Stimulated activated CD4-positive, alpha-beta T cell treated with anti-CD3 and anti-CD28 coated beads, Interleukin-2, amount 100 ng/mL, for 24 hours (primary cell): ENCODE results near the gene USO1.
"Not testable (repeated sequence)": the region's sequence is repeated elsewhere in the genome, so short reads cannot be mapped to it uniquely, and the experiment has no call there.

Experiments
- DNase-seq, 2 donors: peaks; one replicate each; pipeline ENCODE4 v3.0.0-alpha.2; 2020

The USO1 gene

DNA sequence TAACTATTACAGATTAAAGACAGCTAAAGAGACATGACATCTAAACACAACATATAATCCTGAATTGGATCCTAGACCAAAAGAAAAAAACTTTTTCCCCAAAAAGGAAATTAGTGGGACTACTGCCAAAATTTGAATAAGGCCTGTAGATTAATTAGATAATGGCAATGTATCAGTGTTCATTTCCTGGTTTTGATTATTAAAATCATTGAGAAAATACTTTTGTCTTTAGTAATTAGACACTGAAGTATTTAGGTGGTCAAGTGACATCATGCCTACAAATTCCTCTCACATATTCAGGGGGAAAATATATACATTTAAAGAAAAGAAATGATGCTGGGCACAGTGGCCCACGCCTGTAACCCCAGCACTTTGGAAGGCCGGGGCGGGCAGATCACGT is 10.4 kb upstream of the USO1 start:
- no peak for DNase-seq

DNA sequence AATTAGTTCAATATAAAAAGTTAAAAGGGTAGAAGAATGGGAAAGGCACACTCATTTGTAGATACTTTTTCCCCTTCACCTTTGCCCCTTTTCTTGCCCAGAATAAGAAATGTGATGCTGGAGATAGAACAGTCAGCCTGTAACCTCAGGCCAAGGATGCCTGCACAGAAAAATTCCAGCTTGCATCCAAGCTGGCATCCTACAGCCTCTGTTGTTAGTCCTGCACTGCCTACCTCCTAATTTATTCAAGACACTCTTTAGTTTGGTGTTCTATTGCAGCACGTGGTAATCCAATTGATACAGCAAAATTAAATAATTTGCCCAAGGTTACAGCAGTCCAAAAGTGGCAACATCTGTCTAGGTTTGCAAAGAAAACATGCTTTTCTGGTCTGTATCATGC is 9.7 kb upstream of the USO1 start:
- no peak for DNase-seq

DNA sequence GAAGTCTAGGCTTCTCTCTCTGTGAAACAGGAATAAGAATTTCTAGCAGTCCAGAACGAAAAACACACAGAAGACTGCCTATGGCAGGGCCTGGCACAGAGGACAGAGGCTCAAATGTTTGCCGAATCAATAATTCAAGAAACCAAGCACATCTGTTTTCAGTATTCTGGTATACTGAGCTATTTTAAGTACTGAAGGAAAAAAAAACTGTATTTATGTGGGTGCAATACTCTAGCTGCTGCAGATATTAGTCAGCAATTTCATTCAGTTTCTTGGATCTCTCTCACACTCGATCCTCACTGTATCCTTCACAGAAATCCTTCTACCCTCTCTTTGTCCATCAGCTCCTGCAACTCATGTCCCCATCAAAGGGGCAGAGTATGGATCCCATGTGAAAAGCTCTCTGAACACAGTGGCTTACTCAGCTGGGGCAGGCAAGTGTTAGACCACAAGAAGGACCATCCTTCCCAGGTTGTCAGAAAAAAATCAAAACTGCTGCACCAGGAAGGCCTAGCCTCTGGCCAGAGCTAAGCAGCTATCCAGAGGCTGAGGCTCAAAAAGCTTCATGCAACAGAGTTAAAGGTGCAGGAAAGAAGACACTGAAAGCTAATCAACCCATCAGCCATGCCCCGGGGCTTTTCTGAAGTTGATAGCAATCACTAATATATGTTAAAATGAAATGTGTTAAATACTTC is 9.1 kb upstream of the USO1 start:
- DNase-seq: no peak

DNA sequence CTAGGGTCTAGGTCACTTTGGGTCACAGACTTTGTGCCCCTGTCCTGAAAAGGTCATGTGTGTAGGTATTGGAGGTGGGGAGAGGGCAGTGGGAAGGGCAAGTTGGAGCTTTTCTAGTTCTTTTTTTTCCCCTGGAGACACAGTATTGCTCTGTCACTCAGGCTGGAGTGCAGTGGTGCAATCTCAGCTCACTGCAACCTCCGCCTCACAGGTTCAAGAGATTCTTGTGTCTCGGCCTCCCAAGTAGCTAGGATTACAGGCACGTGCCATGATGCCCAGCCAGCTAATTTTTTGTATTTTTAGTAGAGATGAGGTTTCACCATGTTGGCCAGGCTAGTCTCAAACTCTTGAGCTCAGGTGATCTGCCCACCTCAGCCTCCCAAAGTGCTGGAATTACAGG is 8.3 kb upstream of the USO1 start:
- DNase-seq: not testable (repeated sequence)

DNA sequence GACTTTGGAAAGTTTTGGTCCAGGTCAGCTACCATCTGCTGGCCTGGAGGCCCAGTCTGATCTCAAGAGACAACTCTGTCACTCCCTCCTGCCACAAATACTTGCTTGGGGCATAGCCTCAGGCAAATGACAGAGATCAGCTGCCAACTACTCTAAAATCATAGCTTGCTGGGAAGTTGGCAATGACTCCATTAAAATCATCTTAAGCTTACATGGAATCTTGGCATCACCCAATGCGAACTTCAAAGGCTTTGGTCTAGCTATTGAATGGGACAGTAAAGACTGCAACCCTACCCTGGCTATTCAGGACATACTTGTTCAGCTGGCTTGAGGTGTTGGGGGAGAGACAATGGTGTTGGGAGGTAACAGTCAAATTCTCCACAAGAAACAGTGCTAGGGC is 7.0 kb upstream of the USO1 start:
- DNase-seq: no peak

DNA sequence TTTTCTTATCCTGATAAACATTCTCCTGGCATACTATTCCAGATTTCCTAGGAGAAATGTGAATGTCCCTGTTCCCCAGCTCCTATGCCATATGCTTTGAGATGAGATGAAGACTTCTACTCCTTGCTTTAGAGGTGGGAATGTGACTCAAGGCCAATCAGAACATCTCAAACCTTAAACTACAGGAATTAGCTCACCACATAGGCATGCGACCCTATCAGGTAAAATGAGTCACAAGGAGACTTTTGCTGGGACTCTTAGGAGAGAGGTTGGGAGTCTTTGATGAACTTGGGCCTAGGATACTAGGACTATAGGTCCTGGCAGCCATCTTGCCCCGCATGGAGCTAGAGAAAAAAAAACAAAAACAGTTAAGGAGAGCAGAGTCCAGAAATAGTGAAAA is 5.8 kb upstream of the USO1 start:
- no peak for DNase-seq

DNA sequence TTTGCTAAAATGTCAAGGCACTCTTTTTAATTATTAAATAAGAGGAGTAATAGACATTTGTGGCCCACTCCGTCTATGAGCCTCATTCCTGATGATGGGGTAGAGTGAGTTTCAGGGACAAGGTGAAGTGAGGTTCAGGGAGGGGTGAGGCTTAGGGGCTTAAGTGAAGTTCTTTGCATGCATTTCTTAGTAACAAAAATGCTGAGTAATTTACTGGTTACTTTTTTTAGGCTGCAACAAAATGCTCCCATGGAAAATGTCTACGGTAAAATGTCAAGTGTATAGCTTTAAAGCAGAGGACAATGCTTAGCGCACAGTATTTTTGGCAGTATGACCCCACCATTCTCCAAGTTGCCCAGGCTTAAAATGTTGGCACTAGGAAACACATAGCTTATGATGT is 2.0 kb upstream of the USO1 start:
- DNase-seq: no peak

DNA sequence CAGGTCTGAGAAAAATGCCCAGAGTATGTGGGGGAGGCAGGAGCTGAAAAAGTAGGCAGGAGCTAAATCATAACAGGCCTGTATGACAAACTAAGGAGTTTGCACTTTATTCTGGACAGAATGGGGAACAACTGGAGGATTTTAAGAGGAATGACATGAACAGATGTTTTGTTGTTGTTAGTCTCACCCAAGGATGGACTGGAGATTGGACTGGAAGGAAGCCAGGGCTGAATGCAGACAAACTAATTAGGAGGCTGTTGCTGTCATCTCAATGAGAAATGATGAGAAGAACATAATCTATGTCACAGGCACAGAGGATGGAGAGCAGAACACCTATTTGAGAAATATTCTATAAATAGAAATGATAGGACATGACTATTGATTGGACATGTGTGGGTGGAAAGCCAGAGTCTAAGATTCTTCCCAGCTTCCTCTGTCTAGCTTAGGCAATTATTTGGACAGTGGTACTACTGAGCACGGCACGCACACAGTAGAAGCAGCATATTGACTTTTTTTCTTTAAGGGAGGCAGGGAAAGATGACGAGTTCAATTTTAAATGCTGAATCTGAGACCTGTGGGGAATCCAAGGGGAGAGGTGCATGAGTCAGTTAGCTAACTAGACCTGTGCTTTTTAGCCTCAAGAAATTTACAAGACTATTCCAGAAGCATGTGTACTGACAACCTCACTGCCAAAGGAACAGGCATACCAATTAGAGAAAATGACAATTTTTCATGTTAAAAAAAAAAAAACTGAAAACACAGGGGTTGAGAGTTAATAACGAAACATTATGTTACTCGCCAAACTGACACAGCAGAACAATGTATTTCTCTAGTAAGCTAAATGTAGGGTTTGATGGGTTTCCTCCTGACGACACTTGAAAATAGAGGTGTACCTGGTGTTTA is 963 bp upstream of the USO1 start:
- DNase-seq: no peak

DNA sequence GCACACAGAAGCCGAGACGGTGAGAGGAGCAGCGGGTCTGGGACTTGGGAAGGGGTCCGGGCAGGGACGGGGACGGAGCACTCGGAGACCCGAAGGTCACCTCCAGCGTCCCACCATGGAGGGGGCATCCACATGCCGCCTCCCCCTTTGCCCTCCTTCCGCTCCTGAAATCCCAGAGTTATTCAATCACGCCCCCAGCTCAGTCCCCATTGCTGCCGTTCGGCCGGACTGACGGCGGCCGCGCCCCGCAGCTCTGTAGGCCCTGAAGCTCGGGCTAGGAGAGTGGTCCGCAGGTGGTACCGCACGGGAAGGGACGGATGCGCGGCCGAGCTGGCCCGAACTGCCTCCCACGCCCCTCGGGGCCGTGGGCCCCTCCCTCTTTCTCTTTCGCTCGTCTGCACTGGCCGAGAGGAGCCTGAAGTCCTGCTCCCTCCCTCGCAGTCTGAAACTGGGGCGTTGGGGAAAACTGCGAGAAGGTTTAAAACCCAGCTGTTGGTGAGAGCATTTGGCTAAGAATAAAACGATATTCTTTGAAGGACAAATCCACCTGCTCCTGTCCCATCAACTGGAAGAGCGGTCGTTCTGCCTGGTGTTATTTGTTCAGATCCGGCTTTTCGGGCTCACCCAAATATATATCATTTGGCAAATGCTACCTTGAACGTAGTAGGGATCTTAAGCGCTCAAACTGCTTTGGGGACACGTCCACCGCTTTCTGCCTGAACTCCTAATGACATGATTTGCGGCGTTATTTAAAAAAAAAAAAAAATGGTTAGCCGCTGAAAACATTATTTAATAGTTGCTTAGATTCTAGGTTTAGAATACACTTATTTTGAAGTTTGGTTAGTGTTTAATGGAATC is 719 bp downstream of the USO1 start:
- DNase-seq: peak; percentile 64 to 69

DNA sequence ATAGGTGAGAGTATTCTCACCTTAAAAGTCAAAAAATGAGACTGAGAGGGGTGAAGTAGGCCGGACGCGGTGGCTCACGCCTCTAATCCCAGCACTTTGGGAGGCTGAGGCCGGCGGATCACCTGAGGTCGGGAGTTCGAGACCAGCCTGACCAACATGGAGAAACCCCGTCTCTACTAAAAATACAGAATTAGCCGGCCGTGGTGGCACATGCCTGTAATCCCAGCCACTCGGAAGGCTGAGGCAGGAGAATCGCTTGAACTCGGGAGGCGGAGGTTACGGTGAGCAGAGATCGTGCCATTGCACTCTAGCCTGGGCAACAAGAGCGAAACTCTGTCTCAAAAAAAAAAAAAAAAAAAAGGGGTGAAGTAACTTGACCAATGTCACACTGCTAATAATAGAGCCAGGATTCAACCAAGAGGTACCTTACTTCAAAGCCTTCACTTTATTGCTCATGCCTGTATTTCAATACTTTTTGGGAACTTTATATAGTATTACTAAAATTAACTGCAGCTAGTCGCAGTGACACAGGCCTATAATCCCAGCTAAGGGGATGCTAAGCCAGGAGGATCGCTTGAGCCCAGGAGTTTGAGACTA is 1.7 kb downstream of the USO1 start:
- not testable (repeated sequence) for DNase-seq

DNA sequence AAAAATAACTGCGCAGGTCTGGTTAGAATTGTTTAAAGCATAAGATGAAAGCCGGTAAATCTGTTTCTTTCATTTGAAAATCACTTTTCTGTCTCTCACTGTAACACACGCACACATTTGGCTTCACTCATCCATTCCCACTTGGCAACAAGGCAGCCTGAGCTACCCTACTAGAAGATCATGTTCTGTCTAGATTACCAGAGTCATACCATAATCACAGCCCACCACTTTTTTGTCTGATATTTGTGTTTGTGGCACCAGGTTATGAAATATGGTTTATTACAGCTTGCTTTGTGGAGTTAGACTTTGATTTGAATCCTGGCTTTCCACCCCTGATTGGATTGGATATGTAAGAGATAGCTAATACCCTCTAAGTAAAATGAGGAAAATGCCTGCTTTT is 2.2 kb downstream of the USO1 start:
- DNase-seq: no peak

DNA sequence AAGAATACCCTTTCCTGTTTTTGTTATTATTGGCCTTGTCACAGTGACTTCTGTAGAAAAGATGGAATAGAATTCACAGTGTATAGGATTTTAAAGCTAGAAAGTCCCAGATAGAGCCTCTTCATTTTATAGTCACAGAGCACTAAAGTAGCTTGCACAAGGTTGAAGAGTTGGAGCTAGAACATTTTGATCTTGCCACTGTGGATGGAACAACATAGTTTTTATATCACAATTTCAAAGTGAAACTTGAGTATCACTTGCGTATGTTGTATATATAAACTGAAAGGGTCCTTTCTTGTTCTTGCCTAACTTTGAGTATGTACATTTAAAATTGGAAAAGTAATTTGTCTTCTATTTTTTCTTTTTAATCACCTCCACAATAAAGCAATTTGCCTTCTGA is 2.7 kb downstream of the USO1 start:
- DNase-seq: no peak

DNA sequence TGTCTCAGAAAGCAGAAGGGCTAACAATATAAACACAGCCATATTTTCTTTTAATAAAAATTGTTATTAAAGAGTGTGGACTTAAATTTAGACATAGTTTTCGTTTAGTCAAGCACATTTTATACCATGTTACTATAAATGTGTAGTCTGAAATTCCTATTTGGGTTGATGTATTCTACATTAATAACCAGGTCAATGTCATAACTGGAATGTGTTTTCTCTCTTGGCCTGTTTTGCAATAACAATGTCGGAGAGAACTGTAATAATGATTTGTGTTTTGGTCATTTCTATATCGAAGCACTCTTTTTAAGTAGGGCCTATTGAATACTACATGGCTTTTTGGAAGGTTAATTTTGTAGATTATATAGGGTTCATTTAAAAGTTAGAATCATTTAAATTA is 5.5 kb downstream of the USO1 start:
- no peak for DNase-seq

DNA sequence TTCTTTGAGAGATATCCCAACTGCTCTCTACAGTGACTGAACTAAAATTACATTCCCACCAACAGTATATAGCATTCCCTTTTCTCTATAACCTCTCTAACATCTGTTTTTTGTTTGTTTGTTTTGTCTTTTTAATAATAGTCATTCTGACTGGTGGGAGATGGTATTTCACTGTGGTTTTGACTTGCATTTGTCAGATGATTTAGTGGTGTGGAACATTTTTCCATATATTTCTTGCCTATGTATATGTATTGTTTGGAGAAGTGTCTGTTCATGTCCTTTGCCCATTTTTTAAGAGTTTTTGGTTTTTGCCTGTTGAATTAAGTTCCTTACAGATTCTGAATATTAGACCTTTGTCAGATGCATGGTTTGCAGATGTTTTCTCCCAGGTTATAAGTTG is 9.0 kb downstream of the USO1 start:
- no peak for DNase-seq

DNA sequence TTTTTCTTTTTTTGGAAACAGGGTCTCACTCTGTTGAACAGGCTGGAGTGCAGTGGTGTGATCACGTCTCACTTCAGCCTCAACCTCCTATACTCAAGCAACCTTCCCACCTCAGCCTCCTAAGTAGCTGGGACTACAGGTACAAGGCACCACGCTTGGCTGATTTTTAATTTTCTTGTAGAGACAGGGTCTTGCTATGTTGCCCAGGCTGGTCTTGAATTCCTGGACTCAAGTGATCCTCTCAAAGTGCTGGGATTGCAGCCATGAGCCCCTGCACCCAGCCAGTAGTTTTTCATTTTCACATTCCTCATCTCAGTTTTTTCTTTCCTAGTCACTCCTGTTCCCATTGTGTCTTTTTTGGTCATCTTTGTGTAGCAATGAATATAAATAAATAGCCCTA is 11.1 kb downstream of the USO1 start:
- no peak for DNase-seq

DNA sequence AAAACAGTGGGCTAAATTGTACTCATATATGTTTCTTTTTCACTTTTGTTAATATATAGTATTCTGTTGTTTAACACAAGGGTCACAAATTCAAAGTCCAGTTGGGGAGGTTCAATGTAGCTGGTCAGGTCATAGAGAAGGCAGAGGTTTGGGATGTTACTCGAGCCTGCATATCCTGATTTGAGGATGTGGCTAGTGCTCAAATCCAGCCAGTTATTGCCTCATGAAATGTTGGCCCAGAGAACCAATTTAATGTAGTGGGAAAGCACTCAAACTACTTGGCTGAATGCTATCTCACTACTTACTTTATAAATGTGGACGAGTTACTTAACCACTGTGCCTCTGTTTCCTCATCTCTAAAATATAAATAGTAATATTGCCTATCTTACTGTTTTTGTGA is 12.5 kb downstream of the USO1 start:
- no peak for DNase-seq

DNA sequence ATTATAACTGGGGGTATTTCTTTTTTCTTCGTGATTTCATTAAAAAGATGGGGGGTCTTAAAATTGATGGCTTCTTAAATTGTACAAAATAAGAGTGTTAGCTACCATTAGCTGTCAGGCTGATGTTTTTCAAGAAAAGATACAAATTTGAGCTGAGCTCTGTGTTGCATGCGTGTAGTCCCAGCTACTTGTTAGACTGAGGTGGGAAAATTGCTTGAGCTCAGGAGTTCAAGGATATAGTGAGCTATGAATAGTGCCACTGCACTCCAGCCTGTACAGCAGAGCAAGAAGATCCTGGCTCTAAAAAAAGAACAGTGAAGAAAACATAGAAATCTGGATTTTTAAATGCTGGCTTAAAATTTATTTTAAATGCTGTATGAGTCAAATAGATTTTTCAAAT is 13.0 kb downstream of the USO1 start:
- DNase-seq: no peak

DNA sequence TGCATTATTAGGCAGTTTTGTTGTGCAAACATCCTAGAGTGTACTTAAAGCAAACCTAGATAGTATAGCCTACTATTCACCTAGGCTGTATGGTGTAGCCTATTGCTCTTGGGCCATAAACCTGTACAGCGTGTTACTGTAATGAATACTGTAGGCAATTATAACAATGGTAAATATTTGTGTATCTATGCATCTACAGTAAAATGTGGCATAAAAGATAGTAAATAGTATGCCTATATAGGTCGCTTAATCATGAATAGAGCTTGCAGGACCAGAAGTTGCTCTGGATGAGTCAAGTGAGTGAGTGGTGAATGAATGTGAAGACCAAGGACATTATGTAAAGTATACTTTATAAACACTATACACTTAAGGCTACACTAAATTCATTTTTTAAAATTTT is 16.6 kb downstream of the USO1 start:
- no peak for DNase-seq

DNA sequence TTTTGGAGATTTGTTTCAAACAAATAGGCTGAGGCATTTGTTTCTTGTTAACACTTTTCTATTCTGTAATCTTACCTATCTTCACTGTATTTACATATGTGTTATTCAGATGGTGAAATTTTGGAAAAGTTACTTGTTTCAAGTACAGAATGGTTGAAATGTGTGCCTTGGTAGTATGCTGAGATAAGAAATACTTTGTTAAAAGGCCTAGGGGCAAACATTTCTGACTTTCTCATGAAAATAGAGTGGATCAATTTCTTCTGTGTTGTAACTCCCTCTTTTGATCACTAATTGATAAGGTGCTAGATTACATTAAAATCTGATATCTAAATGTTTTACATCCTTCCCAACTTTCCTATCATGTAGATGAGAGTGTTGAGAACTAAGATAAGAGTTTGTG is 18.1 kb downstream of the USO1 start:
- DNase-seq: no peak

DNA sequence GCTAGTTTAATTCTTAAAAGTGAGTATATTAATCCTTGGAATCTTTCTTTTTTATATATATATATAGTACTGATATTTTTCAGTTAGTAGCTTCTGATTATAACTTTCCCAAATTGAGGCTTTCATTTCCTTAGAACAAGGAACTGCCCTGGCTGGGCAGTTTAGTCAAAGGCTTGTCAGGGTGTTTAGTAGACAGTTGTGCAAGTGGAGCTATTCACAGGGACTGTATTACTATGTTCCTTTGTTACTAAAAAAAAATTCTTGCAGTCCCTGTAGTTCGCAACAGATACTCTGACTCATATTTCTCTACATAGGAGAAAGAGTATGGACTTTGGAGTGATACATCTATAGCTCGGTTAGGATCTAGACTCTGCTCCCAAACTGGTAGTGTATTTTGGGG is 20.8 kb downstream of the USO1 start:
- no peak for DNase-seq

DNA sequence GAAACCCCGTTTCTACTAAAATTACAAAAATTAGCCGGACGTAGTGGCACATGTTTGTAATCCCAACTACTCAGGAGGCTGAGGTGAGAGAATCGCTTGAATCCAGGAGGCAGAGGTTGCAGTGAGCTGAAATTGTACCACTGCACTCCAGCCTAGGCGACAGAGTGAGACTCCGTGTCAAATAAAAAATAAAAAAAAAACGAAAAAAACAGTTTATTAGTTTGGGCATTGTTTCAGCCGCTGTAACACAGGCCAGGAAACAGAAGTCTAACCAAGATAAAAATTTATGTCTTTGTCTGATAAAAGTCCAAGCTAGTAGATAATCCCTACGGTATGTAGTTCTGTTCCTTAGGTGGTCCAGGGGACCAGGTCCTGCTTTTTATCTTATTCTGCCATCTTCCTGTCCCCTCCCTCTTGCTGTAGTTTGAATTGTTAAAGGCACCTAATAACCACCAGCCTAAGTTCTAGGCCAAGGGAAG is 21.4 kb downstream of the USO1 start:
- DNase-seq: no peak

DNA sequence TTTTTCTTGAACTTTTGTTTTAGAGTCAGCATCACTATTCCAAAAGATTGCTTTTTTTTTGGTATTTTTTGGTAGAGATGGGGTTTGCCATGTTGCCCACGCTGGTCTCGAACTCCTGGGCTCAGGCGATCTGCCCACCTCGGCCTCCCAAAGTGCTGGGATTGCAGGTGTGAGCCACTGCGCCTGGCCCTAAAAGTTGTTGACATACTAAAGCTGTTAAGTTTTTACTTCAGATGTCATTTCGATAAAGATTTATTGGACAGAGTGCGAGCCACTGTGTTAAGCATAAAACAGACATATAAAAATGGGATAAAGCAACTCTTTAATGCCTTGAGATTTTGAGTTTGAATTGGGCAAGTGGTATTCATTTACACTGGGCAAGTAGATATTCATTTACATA is 28.3 kb downstream of the USO1 start:
- DNase-seq: no peak

DNA sequence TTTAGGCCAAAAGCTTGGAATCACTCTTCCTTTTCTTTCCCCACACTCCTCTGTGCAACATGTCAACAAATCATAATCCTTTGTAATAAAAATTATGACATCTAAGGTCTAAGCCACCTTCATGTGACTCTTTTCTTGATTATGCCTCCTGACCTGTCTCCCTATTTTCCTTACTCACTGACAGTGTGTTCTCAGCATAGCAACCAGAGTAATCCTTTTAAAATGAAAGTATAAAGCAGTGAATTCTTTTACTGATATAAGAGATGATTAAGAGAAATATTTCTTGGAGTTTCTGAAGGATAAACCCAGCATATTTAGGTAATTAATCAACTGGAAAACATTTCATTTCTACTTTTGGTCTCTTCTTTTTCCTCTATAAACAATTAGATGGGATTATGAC is 44.7 kb downstream of the USO1 start:
- DNase-seq: no peak
